ENCODE results near the gene GADD45B.
"Not testable (repeated sequence)": the region's sequence is repeated elsewhere in the genome, so short reads cannot be mapped to it uniquely, and the experiment has no call there.

Gene GADD45B

DNA sequence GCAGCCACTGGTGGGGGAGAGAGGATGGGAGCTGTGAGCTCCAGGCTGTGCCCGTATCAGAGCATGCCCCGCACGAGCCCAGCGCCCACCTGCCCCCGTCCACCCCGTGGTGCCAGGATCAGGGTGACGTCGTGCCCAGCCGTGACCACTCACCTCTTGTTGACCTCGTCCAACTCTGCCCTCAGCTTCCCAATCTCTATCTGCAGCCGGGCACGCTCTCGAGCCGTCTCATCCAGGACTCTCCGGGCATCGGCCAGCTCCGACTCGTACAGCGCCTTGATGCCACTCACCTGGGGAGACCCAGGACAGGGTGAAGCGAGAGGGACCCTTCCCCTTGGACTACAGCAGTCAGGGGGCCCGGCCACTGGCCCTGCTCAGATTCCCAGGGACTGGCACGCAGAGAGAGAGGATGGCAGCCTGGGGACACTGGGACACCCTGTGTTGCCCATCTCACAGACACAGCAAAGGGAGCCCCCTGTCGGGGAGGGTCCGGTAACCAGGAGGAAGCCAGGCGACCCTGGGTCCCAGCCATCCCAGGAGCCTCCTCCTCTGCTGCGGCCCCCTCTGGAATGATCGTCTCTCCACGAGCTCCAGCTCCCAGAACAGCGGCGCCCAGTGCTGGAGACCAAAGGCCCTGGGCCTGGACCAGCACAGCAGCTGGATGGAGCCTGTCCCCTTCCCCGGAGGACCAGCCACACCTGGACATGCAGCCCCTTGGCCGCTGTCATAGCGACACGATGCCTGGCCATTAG is 31.5 kb upstream of the GADD45B start:
- no peak for DNase-seq (ENCODE audit: low read depth)

DNA sequence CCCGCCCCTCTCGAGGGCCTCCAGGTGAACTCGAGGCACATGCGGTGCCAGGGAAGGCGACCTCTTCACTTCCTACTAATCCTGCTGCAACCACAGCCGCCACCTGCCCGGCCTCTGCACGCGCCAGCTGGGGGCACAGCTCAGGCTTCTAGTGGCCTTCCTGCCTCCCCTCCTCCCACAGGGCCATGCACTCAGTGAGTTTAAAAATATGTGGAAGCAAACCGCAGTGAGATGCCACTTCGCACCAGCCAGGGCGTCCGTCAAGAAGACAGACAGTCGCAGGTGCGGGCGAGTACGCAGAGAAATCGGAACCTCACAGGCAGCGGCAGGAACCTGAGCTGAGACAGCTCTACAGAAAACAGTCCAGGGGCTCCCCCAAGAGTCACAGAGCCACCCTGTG is 29.5 kb upstream of the GADD45B start:
- no peak for DNase-seq (ENCODE audit: low read depth)

DNA sequence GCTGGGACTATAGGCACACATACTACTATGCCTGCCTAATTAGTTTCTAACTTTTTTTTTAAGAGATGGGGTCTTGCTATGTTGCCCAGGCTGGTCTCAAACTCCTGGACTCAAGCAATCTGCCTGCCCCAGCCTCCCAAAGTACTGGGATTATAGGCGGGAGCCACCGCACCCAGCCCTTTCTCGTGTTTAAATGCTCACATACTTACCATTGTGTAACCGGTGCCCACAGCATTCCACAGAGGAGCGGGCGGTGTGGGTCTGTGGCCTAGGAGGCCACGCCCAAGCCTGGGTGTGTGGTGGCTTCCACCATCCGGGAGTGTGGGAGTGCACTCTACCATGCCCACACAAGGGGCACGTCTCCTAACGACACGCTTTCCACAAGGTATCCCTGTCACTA is 26.9 kb upstream of the GADD45B start:
- no peak for DNase-seq (ENCODE audit: low read depth)

DNA sequence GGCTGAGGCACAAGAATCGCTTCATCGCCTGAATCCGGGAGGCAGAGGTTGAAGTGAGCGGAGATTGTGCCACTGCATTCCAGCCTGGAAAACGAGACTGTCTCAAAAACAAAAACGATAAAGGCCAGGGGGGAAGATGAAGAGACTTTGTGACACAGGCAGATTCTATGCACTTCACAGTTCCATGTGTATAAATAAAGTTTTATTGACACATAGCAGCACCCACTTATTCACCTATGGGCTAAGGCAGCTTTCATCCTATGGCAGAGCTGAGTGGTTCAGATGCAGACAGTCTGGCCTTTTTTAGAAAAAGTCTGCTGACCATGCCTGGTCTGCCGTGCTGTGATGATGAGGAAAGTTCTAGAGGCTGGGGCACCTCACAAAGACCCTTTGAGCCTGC is 24.8 kb upstream of the GADD45B start:
- DNase-seq (ENCODE audit: low read depth), result no peak

DNA sequence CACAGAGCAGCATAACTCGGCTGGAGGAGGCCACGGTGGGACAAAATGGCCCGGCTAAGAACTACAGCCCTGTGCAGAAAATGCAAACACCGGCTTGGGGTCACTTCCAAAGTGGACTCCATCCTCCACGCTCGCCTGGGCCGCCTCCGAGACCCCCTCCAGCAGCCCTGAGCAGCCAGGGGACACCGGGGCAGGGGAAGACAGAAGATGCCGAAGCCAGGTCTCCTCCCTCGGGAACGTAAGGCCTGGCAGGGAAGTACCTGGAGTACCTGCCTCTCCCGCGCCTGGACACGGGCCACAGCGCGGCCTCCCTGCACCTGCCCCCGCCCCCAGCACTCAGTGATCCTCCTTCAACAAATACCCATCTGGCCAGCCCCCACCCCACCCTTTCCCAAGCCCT is 24.2 kb upstream of the GADD45B start:
- DNase-seq (ENCODE audit: low read depth), result no peak

DNA sequence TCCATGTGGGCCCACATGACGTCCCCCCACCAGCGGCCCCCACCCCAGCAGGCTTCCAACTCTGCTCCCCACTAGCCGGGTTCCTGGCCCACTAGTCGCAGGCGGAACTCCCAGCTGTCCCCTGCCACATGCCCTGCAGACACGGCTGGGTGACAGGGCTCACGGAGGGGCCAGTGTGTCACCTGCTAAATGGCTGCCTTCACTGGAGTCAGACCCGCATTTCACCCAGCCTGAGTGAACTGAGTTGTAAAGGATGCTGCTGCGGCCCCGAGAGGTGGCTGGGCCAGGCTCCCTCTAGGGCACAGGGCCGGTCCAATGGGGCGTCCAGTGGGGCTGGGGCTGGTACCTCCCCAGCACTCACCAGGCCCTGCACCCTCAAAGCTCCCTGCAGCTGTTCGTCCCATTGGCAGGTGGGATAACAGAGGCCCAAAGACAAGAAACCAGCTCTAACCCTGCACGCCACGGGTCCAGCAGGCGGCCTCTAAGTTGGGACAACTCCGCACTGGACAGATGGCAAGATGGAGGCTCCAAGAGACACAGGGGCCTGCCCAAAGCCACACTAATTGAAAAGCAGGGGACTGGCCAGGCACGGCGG is 22.4 kb upstream of the GADD45B start:
- DNase-seq (ENCODE audit: low read depth), result no peak

DNA sequence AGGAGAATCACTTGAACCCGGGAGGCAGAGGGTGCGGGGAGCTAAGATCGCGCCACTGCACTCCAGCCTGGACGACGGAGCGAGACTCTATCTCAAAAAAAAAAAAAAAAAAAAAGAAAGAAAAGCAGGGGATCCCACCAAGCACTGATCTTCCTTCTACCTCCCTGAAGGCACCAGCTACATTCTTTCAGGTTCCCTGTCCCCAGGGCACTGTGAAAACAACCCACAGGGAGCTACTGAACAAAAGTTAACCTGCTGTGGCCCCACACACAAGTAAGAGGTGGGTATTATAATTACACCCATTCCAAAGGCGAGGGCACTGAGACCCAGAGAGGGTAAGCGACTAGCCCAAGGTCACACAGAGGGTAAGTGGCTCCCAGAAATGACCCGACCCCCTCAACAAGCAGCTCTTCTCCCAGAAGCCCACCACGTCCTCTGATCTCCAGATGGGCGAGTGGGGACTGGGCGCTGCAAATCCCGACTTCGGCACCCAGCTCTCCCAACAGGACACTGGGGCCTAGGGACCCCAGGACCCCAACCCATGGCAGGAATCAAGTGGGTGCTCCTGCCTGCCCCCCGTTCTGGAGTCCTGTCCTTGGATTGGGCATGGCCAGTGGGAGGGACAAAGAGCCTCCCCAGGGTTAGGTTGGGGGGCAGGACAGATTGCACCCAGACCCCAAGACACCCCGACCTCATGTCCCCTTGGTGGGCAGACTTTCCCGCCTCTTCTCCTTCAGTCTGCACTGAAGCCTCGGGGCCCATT is 21.5 kb upstream of the GADD45B start:
- no peak for DNase-seq (ENCODE audit: low read depth)

DNA sequence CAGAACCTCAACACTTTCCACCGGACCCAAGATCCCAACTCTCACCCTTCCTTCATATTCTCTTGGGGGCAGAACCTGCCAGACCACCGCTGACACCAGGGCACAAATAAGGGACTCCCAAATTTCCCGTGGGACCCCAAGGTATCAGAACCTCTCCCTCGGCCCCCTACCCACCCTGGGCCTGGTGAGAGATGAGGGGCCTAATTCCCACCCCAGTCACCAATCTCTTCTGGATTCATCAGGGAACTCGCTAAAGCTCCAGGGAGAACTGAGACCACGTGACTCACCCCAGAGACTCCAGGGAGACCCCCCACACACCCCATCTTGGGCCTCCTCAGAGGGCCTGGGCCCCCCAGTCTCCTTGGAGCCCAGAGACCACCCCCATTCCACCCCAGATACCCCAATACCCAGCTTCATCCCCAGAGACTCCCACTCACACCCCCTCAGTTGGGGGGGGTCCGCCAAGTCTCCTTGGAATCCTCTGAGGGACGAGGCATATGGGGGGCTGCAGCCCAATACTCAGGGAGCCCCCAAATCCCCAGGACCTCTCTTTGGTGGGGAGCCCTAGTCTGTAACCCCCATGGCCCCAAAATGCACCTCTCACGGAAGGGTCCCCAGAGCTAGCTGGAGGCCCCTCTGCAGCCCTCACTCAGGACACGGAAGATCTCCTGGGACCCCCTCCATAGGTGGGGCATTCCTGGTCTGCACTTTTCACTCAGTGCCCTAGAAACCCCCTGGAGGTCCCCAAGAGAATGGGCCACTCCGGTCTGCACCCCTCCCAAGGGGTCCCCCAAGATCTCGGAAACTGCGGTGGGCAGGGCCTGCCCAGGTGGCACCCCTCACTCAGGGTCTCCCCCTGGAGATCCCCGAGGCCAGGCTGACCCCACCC is 20.7 kb upstream of the GADD45B start:
- no peak for DNase-seq (ENCODE audit: low read depth)

DNA sequence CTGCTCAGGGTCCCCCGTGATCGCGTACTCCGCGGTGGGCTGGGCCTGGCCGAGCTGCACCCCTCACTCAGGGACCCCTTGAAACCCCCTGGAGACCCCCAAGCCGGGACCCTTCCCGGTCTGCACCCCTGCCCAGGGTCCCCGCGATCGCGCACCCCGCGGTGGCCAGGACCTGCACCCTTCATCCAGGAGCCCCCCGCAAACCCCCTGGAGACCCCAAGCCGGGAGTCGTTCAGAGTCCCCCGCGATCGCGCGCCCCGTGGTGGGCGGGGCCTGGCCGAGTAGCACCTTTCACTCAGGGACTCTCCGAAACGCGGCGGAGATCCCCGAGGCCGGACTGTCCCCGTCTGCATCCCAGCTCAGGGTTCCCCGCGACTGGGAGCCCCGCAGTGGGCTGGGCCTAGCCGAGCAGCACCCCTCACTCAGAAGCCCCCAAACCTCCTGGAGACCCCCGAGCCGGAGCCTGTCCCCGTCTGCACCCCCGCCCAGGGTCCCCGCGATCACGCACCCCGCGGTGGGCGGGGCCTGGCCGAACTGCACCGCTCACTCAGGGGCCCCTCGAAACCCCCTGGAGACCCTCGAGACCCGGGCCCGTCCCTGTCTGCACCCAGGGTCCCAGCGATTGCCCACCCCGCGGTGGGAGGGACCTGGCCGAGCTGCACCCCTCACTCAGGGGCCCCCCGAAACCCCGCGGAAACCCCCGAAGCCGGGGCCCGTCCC is 19.9 kb upstream of the GADD45B start:
- no peak for DNase-seq (ENCODE audit: low read depth)

DNA sequence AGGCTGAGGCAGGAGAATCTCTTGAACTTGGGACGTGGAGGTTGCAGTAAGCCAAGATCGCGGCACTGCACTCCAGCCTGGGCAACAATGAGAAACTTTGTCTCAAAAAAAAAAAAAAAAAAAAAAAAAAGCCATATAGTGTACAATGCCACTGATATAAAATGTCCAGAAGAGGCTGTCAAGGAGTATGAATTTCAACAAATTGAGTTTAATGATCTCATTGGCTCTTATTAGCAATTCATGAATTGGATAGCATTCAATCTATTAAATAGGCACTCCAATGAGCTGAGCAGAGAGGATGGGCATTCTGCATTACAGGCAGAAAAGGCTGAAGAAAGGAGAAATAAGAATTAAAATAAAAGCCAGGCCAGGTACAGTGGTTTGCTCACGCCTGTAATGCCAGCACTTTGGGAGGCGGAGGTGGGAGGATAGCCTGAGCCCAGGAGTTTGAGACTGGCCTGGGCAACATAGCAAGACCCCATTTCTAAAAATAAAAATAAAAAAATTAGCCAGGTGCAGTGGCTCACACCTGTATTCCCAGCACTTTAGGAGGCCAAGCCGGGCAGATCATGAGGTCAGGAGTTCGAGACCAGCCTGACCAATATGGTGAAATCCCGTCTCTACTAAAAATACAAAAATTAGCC is 18.4 kb upstream of the GADD45B start:
- no peak for DNase-seq (ENCODE audit: low read depth)

DNA sequence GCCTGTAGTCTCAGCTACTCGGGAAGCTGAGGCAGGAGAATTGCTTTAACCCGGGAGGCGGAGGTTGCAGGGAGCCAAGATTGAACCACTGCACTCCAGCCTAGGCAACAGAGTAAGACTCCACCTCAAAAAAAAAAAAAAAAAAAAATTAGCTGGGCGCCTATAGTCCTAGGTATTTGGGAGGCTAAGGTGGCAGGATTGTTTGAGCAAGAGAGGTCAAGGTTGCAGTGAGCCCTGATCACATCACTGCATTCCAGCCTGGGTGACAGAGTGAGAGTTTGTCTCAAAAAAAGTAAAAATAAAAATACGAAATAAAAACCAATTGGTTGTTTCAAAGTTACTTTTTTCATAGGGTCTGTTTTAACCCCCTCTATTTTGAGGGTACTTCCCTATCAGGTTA is 17.9 kb upstream of the GADD45B start:
- no peak for DNase-seq (ENCODE audit: low read depth)

DNA sequence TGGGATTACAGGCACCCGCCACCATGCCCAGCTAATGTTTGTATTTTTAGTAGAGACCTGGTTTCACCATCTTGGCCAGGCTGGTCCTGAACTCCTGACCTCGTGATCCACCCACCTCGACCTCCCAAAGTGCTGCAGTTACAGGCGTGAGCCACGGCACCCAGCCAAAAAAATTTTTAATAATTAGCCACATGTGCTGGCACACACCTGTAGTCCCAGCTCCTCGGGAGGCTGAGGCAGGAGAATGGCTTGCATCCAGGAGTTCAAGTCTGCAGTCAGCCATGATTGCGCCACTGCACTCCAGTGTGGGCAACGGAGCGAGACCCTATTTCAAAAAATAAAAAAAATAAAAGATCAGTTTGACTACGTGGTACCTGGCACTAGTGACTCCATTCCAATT is 17.2 kb upstream of the GADD45B start:
- DNase-seq (ENCODE audit: low read depth), result not testable (repeated sequence)

DNA sequence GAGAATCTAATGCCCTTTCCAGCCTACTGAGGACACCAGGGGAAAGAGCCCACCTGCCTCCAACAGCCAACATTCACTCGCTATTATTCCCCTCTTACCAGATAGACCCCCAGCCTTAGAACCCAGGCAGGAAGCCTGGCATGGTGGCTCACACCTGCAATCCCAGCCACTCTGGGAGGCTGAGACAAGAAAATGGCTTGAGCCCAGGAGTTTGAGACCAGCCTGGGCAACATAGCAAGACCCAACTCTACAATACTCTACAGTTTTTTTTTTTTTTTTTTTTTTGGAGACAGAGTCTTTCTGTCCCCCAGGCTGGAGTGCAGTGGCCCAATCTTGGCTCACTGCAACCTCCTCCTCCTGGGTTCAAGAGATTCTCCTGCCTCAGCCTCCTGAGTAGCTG is 15.7 kb upstream of the GADD45B start:
- DNase-seq (ENCODE audit: low read depth), result no peak

DNA sequence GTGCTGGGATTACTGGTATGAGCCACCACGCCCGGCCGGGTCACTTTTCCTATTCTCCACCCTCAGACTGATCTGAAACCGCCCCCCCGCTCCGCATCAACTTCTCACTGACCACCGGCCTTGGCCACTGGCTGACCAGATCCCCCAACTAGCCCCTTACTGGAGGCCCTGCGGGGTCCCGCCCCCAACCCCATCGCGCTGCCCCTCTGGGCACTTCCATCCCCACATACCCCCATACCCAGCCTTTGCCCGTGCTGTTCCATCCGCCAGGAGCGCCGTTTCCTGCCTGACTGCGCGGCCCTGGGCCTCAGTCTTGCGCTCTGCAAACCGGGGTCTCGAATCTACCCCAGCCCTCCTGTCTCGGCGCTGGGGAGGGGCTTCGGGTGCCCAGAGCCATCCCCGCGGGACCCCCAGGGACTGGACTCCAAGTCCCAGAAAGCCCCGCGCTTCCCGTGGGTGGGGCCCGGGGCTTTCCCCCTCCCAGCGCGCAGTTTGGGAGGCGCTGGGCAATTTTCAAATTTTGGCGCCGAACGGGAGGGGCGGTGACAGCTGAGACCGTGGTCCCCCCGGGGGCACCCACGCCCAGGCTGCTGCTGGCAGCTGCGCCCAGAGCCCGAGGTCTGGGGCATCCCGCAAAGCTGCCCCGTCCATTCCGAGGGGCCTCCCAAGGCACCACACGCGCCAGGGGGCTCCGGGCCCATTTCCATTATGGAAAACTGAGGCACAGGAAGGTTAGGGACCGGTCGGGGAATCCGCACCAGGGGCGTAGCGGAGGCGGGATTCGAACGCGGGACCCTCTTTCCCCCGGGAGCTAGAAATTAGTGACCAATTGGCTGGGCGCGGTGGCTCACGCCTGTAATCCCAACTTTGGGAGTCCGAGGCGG is 13.9 kb upstream of the GADD45B start:
- no peak for DNase-seq (ENCODE audit: low read depth)

DNA sequence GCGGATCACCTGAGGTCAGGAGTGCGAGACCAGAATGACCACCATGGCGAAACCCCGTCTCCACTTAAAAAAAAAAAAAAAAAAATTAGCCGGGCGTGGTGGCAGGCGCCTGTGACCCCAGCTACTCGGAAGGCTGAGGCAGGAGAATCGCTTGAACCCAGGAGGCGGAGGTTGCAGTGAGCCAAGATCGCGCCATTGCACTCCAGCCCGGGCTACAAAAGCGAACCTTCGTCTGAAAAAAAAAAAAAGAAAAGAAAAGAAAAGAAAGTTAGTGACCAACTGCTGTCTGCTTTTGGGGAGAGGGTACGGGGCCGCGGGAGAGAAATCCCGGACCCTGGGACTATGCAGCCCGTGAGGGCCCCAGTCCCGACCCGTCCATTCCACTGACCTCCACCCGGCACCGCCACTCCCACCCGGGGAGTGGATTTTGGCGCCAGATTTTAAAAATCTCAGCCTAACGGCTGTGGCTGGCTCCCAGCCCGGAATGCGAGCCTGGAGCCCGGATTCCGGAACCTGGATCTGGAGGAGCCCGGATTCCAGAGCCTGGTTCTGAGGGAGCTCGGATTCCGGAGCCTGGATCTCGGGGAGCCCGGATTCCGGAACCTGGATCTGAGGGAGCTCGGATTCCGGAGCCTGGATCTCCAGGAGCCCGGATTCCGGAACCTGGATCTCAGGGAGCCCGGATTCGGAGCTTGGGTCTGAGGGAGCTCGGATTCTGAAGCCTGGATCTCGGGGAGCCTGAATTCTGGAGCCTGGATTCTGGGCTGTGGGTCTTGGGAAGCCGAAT is 13.1 kb upstream of the GADD45B start:
- no peak for DNase-seq (ENCODE audit: low read depth)

DNA sequence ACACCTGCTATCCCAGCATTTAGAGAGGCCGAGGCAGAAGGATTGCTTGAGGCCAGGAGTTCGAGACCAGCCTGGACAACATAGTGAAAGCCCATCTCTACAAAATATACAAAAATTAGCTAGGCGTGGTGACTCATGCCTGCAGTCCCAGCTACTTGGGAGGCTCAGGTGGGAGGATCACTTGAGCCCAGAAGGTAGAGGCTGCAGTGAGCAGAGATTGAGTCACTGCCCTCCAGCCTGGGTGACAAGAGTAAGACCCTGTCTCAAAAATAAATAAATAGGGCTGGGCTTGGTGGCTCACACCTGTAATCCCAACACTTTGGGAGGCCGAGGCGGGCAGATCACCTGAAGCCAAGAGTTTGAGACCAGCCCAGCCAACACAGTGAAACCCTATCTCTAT is 12.2 kb upstream of the GADD45B start:
- not testable (repeated sequence) for DNase-seq (ENCODE audit: low read depth)

DNA sequence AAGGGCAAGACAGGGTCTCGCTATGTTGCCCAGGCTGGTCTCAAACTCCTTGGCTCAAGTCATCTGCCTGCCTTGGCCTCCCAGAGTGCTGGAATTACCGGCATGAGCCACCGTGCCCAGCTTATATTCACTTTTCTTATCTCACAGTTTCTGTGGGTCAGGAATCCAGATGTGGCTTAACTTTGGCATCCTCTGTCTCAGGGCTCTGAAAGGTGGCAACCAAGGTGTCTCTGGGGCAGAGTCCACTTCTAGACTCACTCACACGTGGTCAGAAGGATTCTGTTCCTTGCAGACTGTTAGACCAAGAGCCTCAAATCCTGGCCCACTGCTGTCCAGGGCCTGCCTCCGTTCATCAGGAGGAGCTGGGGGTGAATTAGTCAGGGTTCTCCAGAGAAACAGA is 11.5 kb upstream of the GADD45B start:
- DNase-seq (ENCODE audit: low read depth), result no peak

DNA sequence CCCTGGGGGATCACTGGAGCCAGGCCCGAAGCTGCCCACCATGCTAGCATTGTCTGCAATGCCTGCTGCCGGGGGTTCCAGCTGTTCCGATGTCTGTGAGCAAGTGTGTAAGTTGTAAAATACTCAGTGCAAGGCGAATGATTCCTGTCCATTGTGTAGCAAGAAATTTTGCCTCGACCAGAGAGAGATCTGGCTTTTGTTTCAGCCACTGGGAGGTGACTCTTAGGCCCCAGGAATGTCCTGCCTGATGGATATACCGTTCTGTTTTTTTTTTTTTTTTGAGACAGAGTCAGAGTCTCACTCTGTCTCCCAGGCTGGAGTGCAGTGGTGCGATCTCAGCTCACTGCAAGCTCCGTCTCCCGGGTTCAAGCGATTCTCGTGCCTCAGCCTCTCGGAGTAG is 7.3 kb upstream of the GADD45B start:
- no peak for DNase-seq (ENCODE audit: low read depth)
